ENCODE data around the gene NDUFB2. TPM values are rescaled to one million over a fixed set of nuclear protein-coding genes. Genes with fewer than 3 reads are reported as not detected.

The NDUFB2 gene
- total and polyA plus RNA-seq, 8 donors = 127 to 242 (median 144) TPM

DNA sequence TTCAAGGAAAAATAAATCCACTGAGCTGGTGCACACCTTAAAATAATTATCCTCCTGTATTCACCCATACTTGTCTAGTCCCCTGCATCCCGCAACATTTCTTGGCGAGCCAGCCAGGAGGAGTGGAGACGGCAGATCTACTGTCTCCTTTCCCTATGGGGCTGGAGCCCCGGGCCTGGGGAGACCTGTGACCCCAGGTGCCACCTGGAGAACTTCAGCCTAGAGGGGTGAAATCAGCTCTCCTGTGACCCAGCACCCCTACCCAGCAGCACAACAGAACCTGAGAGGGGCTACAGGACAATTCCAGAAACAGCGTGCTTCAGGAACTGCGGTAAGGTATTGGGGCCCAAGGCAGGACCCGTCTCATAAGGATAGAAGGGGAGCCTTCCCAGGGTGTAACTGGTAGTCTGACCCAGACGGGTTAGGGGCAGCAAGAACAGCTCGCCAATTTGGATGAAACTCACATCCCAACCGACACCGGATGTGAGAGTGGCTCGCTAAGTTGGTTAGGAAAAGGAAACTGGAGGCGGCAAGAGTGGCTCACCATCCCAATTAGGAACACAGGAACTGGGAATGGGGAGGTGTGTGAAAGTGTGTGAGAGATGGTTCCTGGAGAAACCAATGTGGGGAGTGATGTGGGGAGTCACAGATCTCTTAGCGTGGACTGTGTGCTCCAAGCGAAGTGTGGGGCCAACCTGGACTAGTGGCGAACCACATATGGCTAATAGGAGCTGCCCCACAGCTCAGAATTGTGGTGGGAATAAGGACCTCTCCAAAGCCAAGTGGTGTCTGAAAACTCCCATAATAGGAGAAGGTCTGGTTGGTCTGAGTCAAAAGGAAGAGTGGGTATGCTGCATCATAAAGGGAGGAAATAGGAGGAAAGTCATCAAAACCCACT lies 40.7 kb upstream of the NDUFB2 start:
- intact Hi-C loops (cut with DNase I) = loop anchor here in 1 of 2 donors (10.0 kb wide), 1 partner anchor 141 kb away; no protein-coding TSS in a partner anchor
- H3K36me3 ChIP-seq = no peaks in the 10 kb centered on the region
- H3K27ac ChIP-seq = peak overlapping the region; percentile 41 to 42
- H3K27me3 ChIP-seq = no peaks in the 10 kb centered on the region
- TF ChIP-seq, protein P1, sequence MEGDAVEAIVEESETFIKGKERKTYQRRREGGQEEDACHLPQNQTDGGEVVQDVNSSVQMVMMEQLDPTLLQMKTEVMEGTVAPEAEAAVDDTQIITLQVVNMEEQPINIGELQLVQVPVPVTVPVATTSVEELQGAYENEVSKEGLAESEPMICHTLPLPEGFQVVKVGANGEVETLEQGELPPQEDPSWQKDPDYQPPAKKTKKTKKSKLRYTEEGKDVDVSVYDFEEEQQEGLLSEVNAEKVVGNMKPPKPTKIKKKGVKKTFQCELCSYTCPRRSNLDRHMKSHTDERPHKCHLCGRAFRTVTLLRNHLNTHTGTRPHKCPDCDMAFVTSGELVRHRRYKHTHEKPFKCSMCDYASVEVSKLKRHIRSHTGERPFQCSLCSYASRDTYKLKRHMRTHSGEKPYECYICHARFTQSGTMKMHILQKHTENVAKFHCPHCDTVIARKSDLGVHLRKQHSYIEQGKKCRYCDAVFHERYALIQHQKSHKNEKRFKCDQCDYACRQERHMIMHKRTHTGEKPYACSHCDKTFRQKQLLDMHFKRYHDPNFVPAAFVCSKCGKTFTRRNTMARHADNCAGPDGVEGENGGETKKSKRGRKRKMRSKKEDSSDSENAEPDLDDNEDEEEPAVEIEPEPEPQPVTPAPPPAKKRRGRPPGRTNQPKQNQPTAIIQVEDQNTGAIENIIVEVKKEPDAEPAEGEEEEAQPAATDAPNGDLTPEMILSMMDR (IDR thresholded peaks at IDR 0.05) = no peak
- DNase-seq (no peak), ATAC-seq (peak; percentile 2)
- peaks cover 0 to 24% of the 10 kb centered on the region in 2 donors for H3K4me1 ChIP-seq
- H3K4me3 ChIP-seq = peak overlapping the region in 1 of 2 donors; percentile 6
- no peaks in the 10 kb centered on the region for H3K9me3 ChIP-seq

DNA sequence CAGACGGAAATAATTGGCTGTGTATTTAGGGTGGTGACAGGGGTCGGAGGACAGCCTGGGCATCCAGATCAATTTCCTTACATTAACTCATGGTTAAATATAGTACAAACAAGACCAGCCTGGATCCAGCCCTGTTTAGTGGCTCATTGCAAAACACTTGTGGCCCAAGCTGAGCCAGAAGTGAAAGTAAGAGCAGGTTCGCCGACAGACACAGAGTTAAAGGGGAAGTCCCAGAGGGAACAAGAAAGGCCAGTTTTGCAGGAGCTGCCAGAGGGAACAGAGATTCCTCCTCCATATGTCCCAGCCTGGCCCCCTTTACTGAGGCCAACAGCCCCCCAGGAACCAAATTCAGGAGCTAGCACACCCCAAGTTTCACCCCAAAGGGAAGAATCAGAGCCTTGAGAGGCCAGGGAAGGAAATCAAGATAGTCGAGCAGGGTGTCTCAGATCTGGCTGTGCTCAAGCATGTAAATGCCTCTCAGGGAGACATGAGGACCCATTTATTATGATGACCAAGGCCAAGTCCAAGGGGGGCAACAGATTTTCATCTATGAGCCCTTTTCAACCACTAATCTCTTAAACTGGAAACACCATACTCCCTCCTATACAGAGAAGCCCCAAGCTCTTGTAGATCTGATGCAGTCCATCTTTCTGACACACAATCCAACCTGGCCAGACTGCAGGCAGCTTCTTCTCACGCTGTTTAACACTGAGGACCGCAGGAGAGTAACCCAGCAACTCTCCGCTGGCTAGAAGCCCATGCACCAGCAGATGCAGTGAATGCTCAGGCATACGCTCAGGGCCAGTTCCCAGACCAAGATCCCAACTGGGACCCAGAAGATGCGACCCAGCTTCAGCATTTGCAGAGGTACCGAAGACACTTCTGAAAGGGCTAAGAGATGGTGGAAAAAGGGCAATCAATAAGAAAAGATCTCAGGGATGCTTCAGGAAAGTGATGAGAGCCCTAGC lies 39.7 kb upstream of the NDUFB2 start:
- intact Hi-C loops (cut with DNase I) = loop anchor here in 1 of 2 donors (10.0 kb wide), 1 partner anchor 142 kb away; no protein-coding TSS in a partner anchor
- H3K4me3 ChIP-seq = peak overlapping the region in 1 of 2 donors; percentile 6
- H3K27ac ChIP-seq = peak overlapping the region; percentile 41 to 42
- no peaks in the 10 kb centered on the region for H3K27me3 ChIP-seq
- ATAC-seq (peak; percentile 93), DNase-seq (peak in 2 of 4 donors; percentile 81 to 86)
- TF ChIP-seq, protein P1 (IDR thresholded peaks at IDR 0.05) = no peak
- no peaks in the 10 kb centered on the region for H3K36me3 ChIP-seq
- H3K4me1 ChIP-seq = peaks cover 0 to 24% of the 10 kb centered on the region in 2 donors
- H3K9me3 ChIP-seq = no peaks in the 10 kb centered on the region

DNA sequence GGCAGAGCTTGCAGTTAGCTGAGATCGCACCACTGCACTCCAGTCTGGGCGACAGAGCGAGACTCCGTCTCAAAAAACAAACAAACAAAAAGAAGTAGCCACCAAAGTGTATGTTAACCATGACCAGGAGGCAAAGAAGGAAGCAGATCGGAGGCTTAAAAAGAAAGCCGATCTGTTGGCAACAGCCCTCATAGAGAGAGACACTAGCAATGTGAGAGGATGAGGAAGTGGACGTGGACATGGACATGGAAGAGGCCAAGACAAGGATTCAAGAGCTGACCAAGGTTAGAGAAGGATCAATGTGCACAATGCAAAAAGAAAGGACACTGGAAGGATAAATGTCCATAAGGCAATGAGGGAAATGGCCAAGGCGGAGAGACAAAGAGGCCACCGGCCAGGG lies 38.6 kb upstream of the NDUFB2 start:
- TF ChIP-seq, protein P1 (IDR thresholded peaks at IDR 0.05) = no peak
- H3K4me3 ChIP-seq = no peak overlapping the region
- intact Hi-C loops (cut with DNase I) = loop anchor here in 1 of 2 donors (10.0 kb wide), 1 partner anchor 143 kb away; no protein-coding TSS in a partner anchor
- H3K27ac ChIP-seq = no peak overlapping the region
- H3K27me3 ChIP-seq = no peaks in the 10 kb centered on the region
- no peaks in the 10 kb centered on the region for H3K9me3 ChIP-seq
- no peaks in the 10 kb centered on the region for H3K36me3 ChIP-seq
- no peak for DNase-seq
- no peak for ATAC-seq
- peaks cover 0 to 24% of the 10 kb centered on the region in 2 donors for H3K4me1 ChIP-seq

DNA sequence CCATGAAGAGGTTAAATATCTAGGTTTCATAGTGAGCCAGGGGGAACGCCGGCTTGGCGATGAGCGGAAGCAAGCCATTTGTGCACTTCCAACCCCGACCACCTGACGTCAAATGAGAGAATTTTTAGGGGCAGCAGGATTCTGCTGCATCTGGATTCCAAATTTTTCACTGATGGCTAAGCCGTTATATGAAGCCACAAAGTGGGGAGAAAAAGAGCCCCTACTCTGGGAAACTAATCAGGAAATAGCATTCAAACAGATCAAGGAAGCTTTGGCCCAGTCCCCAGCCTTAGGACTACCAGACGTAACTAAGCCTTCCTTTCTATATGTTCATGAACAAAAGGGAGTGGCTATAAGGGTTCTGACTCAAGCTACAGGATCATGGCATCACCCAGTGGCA lies 36.7 kb upstream of the NDUFB2 start:
- H3K27ac ChIP-seq = no peak overlapping the region
- ATAC-seq (no peak), DNase-seq (no peak)
- H3K9me3 ChIP-seq = no peaks in the 10 kb centered on the region
- H3K27me3 ChIP-seq = no peaks in the 10 kb centered on the region
- intact Hi-C loops (cut with DNase I) = loop anchor here in 1 of 2 donors (10.0 kb wide), 1 partner anchor 145 kb away; no protein-coding TSS in a partner anchor
- TF ChIP-seq, protein P1 (IDR thresholded peaks at IDR 0.05) = no peak
- peaks cover 0 to 19% of the 10 kb centered on the region in 2 donors for H3K4me1 ChIP-seq
- H3K4me3 ChIP-seq = no peak overlapping the region
- no peaks in the 10 kb centered on the region for H3K36me3 ChIP-seq
